Dermis blood vessel endothelial cell (primary cell): ENCODE results near the gene SMYD3. TPM values are rescaled to one million over a fixed set of nuclear protein-coding genes. Genes with fewer than 3 reads are reported as not detected.
A peak's percentile ranks its signal among the peaks of the same experiment; 100 is the strongest.

Experiments used
- DNase-seq: peaks from one replicate; pipeline ENCODE4 v3.0.0; 2010
- total RNA-seq: library from RNA; depleted of rRNA; stranded (reverse); fragments of >200 nt; gene quantifications from 2 replicates; pipeline ENCODE4 v1.2.3, GENCODE V29; 2014

SMYD3 gene
- total RNA-seq, 1 donor from 2014 or later: 21.3 TPM

- DNase-seq: no peak
Observed at GRCh38 chr1:246462986-246463385, 44.1 kb downstream of the SMYD3 start.

- no peak for DNase-seq
Observed at GRCh38 chr1:246460406-246460805, 46.7 kb downstream of the SMYD3 start.

GRCh38 chr1:246459221-246459620, 47.9 kb downstream of the SMYD3 start:
- peak; percentile 43 for DNase-seq

- DNase-seq: no peak
Observed at GRCh38 chr1:246455476-246455875, 51.6 kb downstream of the SMYD3 start.

- DNase-seq: peak; percentile 7
Observed at GRCh38 chr1:246454655-246455054, 52.4 kb downstream of the SMYD3 start.

- DNase-seq: peak; percentile 57
Observed at GRCh38 chr1:246450611-246451251, 56.3 kb downstream of the SMYD3 start.

GRCh38 chr1:246448373-246448772, 58.7 kb downstream of the SMYD3 start:
- DNase-seq: no peak

- DNase-seq: no peak
Observed at GRCh38 chr1:246447501-246447900, 59.6 kb downstream of the SMYD3 start.

GRCh38 chr1:246445503-246445902, 61.6 kb downstream of the SMYD3 start:
- no peak for DNase-seq

- no peak for DNase-seq
Observed at GRCh38 chr1:246444617-246445016, 62.5 kb downstream of the SMYD3 start.

- no peak for DNase-seq
Observed at GRCh38 chr1:246437961-246438360, 69.1 kb downstream of the SMYD3 start.

- DNase-seq: no peak
Observed at GRCh38 chr1:246435421-246436041, 71.5 kb downstream of the SMYD3 start.

- no peak for DNase-seq
Observed at GRCh38 chr1:246434335-246434734, 72.7 kb downstream of the SMYD3 start.

- no peak for DNase-seq
Observed at GRCh38 chr1:246428542-246429308, 78.4 kb downstream of the SMYD3 start.

- no peak for DNase-seq
Observed at GRCh38 chr1:246427611-246428010, 79.5 kb downstream of the SMYD3 start.

- DNase-seq: no peak
Observed at GRCh38 chr1:246425895-246426294, 81.2 kb downstream of the SMYD3 start.

- DNase-seq: no peak
Observed at GRCh38 chr1:246425139-246425794, 81.8 kb downstream of the SMYD3 start.

- DNase-seq: no peak
Observed at GRCh38 chr1:246420300-246420699, 86.8 kb downstream of the SMYD3 start.

- no peak for DNase-seq
Observed at GRCh38 chr1:246418565-246419312, 88.3 kb downstream of the SMYD3 start.

GRCh38 chr1:246417813-246418564, 89.1 kb downstream of the SMYD3 start:
- DNase-seq: no peak

GRCh38 chr1:246417152-246417812, 89.8 kb downstream of the SMYD3 start:
- peak; percentile 17 for DNase-seq
